HepG2 (cell line): ENCODE measurements around the gene POLRMT. TPM values are rescaled to one million over a fixed set of nuclear protein-coding genes. Genes with fewer than 3 reads are reported as not detected.

ENCODE experiments used
- ATAC-seq: fragments of 200-7000 bp; cut with Tn5 transposase; 3 replicates; pipeline ENCODE4 v1.9.1; 2020; ENCODE audit warnings: mild to moderate bottlenecking, moderate library complexity
- BruUV-seq: library from RNA; stranded (reverse); fragments of 400-500 nt; replicated peaks from 2 replicates; lab custom pipeline; 2021; lab: Mats Ljungman, UMichigan
- CTCF ChIA-PET: fragments of 300-600 bp; formaldehyde crosslinking; extraction: SDS; loops from one replicate; lab custom pipeline; 2021; ENCODE audit warnings: low total read pairs, inconsistent platforms, low intra/inter-chr PET ratio; lab: Yijun Ruan, JAX
- POLR2A ChIA-PET: fragments of 350-600 bp; sonication (Branson Sonifier 250); formaldehyde crosslinking; loops from one replicate; lab custom pipeline; 2020; ENCODE audit warnings: antibody characterized with exemption, inconsistent platforms; lab: Yijun Ruan, JAX
- DNase-seq: peaks from one replicate; pipeline ENCODE4 v3.0.0-alpha.2; 2015; ENCODE audit warnings: low spot score
- FAIRE-seq: peaks from 3 replicates; lab custom pipeline; 2011; peaks lifted over from hg19 to GRCh38; lab: Jason Lieb, UNC
- H2AFZ ChIP-seq: one replicate; pipeline ENCODE4 v1.6.1; 2011; ENCODE audit warnings: low read length, inconsistent platforms
- H3K27ac ChIP-seq: fragments of 300-600 bp; 3 replicates; pipeline ENCODE4 v1.8.0; 2011; ENCODE audit warnings: mixed run types, mild to moderate bottlenecking, mixed read lengths, low read length, inconsistent platforms; ENCODE audit not compliant: insufficient read depth; ENCODE audit errors: extremely low read length
- H3K27me3 ChIP-seq, 2 experiments: fragments of 200-600 bp in 1 of 2; 2 replicates in 1 of 2; 3 replicates in 1 of 2; pipeline versions ENCODE4 v1.6.0 to v1.8.0; 2011; ENCODE audit warnings: low read length in 2 of 2, mild to moderate bottlenecking in 2 of 2, moderate library complexity in 2 of 2, inconsistent platforms in 1 of 2; ENCODE audit not compliant: insufficient read depth in 2 of 2, control insufficient read depth in 1 of 2
- H3K36me3 ChIP-seq, 2 experiments: fragments of 200-600 bp in 1 of 2; replicated peaks in 1 of 2; 2 replicates in 1 of 2; 3 replicates in 1 of 2; pipeline versions ENCODE4 v1.5.1 to v1.8.0; 2011; ENCODE audit warnings: low read length in 2 of 2, inconsistent platforms in 1 of 2; ENCODE audit not compliant: insufficient read depth in 2 of 2, control insufficient read depth in 1 of 2
- H3K4me1 ChIP-seq: 2 replicates; pipeline ENCODE4 v1.5.1; 2012; ENCODE audit warnings: low read length, inconsistent platforms; ENCODE audit not compliant: insufficient read depth
- H3K4me2 ChIP-seq: 2 replicates; pipeline ENCODE4 v1.6.0; 2011; ENCODE audit warnings: low read depth, low read length, inconsistent platforms
- H3K4me3 ChIP-seq, 3 experiments: fragments of 200-600 bp in 1 of 3; sonication (generic), shearing (Covaris generic) in 1 of 3; replicated peaks in 1 of 3; 2 replicates each; pipeline ENCODE4 v1.5.1; 2011 to 2016; ENCODE audit warnings: low read length in 3 of 3, inconsistent platforms in 2 of 3, low read depth in 2 of 3, mild to moderate bottlenecking in 2 of 3, control low read depth in 1 of 3, mixed read lengths in 1 of 3; ENCODE audit not compliant: insufficient read depth in 1 of 3
- H3K79me2 ChIP-seq: one replicate; pipeline ENCODE4 v1.6.1; 2011; ENCODE audit warnings: low read length, inconsistent platforms; ENCODE audit not compliant: insufficient read depth
- H3K9ac ChIP-seq: 2 replicates; pipeline ENCODE4 v1.6.0; 2011; ENCODE audit warnings: mild to moderate bottlenecking, low read depth, low read length, inconsistent platforms; ENCODE audit not compliant: insufficient read depth
- H3K9me3 ChIP-seq: 2 replicates; pipeline ENCODE4 v1.5.1; 2012; ENCODE audit warnings: mild to moderate bottlenecking, low read length
- H4K20me1 ChIP-seq: 2 replicates; pipeline ENCODE4 v1.6.0; 2011; ENCODE audit warnings: inconsistent platforms, mild to moderate bottlenecking, low read length, moderate library complexity; ENCODE audit not compliant: insufficient read depth
- CHD4 ChIP-seq: fragments of 200-600 bp; sonication (generic); IDR thresholded peaks from 2 replicates; pipeline ENCODE4 v1.7.0; 2017; ENCODE audit warnings: mild to moderate bottlenecking, low read length, borderline replicate concordance
- HNRNPLL ChIP-seq: fragments of 200-400 bp; formaldehyde crosslinking; IDR thresholded peaks from 2 replicates; pipeline ENCODE4 v1.6.1; 2017; ENCODE audit warnings: mild to moderate bottlenecking, low read depth, low read length; ENCODE audit not compliant: poor library complexity, severe bottlenecking
- PTBP1 ChIP-seq: fragments of 200-400 bp; formaldehyde crosslinking; IDR thresholded peaks from 2 replicates; pipeline ENCODE4 v1.6.1; 2018; ENCODE audit warnings: low read length, low read depth; ENCODE audit not compliant: poor library complexity, severe bottlenecking
- WGBS: methylation state at CpG from one replicate; pipeline ENCODE4 v1.1.6; 2017; ENCODE audit warnings: low lambda C conversion rate; 5-methylcytosine and 5-hydroxymethylcytosine counted together
- in situ Hi-C: cut with HindIII; loops from 2 replicates; pipeline ENCODE4 v1.10.0; 2017; ENCODE audit warnings: low pct_unique_long_range_greater_than_20kb; ENCODE audit not compliant: extremely low pct_ligation_motif_present
- intact Hi-C: fragments of 100-400 bp; cut with micrococcal nuclease; formaldehyde crosslinking; loops from one replicate; pipeline ENCODE4 v1.10.0; 2022; ENCODE audit not compliant: unreplicated experiment
- polyA plus RNA-seq, 8 experiments: library from polyadenylated mRNA; depleted of rRNA in 3 of 8; stranded (reverse) in 7 of 8; unstranded in 1 of 8; fragments of >200 nt; fragmentation: Illumina TruSeq in 4 of 8; extraction: Trizol in 4 of 8; gene quantifications; 2 replicates each; pipeline versions ENCODE4 v1.2.1 to v1.2.3, GENCODE V29; 2011 to 2016; ENCODE audit warnings: low read depth in 4 of 8, missing spikeins in 1 of 8, mixed read lengths in 1 of 8; ENCODE audit not compliant: insufficient read depth in 1 of 8
- total RNA-seq, 5 experiments: library from RNA; depleted of rRNA; stranded (reverse); fragments of >200 nt; fragmentation: Illumina TruSeq; extraction: Trizol; gene quantifications; 2 replicates each; pipeline ENCODE4 v1.2.3, GENCODE V29; 2016; ENCODE audit warnings: low read depth in 1 of 5
- TF ChIP-seq, protein P1 (sequence below): sonication (generic); formaldehyde crosslinking; IDR thresholded peaks from 2 replicates; pipeline ENCODE4 v1.4.0; 2020; ENCODE audit warnings: mild to moderate bottlenecking, missing genetic modification reagents
- TF ChIP-seq, protein P2 (sequence below): sonication (generic); formaldehyde crosslinking; IDR thresholded peaks from 2 replicates; pipeline ENCODE4 v1.9.0; 2021; ENCODE audit warnings: missing genetic modification reagents, borderline replicate concordance

The POLRMT gene
- total and polyA plus RNA-seq, 2 of the 13 experiments (the other 11 are each of a cell fraction or from before 2014, with no cell fraction given), result 78.0 to 101 TPM

DNA sequence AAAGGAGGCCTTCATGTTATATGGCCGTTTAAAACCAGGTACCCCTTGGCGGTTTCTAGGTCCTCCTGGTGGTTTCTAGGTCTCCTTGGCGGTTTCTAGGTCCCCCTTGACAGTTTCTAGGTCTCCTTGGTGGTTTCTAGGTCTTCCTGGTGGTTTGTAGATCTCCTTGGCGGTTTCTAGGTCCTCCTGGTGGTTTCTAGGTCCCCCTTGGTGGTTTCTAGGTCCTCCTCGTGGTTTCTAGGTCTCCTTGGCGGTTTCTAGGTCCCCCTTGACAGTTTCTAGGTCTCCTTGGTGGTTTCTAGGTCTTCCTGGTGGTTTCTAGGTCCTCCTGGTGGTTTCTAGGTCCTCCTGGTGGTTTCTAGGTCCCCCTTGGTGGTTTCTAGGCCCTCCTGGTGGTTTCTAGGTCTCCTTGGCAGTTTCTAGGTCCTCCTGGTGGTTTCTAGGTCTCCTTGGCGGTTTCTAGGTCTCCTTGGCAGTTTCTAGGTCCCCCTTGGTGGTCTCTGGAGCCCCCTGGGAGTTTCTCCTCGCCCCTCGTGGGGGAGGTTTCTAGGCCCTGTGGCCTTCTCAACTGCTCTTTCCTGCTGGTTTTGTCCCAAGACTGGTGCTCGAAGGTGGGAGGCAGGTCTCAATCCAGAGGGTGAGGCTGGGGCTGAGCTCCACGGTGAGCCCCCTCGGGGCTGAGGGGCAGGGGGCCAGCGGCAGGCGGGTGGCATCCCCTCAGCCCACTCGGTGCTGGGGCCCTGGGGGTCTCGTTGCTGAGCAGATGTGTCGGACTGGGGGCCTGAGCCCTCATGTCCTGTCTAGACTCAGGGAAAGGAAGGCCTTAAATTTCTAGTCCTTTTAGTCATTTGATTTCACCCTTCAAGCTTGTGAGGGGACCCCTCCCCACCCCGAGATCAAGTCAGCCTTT lies 35.7 kb downstream of the POLRMT start:
- Histone ChIP-seq H3K9me3 (no peaks in the 10 kb centered on the region), H3K27me3 (peaks cover 7 to 59% of the 10 kb centered on the region in 2 experiments; a peak in 4 of 5 replicates), H2AFZ (no peak overlapping the region), H3K79me2 (no peaks in the 10 kb centered on the region), H4K20me1 (0 out of 2 replicates have a peak, but pooled peaks cover 3% of the 10 kb centered on the region), H3K4me1 (no peaks in the 10 kb centered on the region), H3K27ac (no peak overlapping the region), H3K9ac (no peak overlapping the region), H3K36me3 (no peaks in the 10 kb centered on the region)
- in situ Hi-C loops (no loop called here), intact Hi-C loops (no loop called here)
- CTCF ChIA-PET, result no interaction called here
- WGBS, result 12% methylated on average over 11 of the region's 18 CpGs
- ATAC-seq (no peak), FAIRE-seq (no peak), DNase-seq (no peak)
- no TSS peak for BruUV-seq
- TF ChIP-seq, protein P1, sequence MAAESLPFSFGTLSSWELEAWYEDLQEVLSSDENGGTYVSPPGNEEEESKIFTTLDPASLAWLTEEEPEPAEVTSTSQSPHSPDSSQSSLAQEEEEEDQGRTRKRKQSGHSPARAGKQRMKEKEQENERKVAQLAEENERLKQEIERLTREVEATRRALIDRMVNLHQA (CRISPR knock-in tag), result no peak
- TF ChIP-seq, protein P2, sequence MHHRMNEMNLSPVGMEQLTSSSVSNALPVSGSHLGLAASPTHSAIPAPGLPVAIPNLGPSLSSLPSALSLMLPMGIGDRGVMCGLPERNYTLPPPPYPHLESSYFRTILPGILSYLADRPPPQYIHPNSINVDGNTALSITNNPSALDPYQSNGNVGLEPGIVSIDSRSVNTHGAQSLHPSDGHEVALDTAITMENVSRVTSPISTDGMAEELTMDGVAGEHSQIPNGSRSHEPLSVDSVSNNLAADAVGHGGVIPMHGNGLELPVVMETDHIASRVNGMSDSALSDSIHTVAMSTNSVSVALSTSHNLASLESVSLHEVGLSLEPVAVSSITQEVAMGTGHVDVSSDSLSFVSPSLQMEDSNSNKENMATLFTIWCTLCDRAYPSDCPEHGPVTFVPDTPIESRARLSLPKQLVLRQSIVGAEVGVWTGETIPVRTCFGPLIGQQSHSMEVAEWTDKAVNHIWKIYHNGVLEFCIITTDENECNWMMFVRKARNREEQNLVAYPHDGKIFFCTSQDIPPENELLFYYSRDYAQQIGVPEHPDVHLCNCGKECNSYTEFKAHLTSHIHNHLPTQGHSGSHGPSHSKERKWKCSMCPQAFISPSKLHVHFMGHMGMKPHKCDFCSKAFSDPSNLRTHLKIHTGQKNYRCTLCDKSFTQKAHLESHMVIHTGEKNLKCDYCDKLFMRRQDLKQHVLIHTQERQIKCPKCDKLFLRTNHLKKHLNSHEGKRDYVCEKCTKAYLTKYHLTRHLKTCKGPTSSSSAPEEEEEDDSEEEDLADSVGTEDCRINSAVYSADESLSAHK (CRISPR knock-in tag), result peak; percentile 99
- TF ChIP-seq PTBP1 (peak; percentile 100), HNRNPLL (peak; percentile 30), CHD4 (peak; percentile 37; the same call in 1 of the 2 replicates)
- TF ChIP-seq, all 625 proteins: peak for 4
- Histone ChIP-seq H3K4me2 (no peak overlapping the region), H3K4me3 (no peak overlapping the region)
- POLR2A ChIA-PET, result no interaction called here
